ENCODE results near the gene OPCML.

DNA sequence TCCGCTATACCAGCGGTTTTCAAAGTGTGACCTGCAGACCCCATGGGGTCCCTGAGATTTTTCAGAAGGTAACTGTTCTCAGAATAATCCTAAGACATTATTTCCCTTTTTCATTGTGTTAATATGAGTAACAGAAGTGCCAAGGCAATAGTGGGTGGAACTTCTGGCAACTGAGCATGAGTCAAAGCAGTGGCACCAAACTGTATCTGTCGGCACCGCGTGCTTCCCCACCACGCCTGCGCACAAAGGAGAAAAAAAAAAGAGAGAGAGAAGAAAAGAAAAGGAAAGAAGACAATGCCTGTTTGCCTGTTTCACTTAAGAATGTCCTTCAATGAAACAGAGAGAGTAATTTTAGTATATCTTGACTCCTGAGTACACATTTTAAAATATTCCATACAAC is 679.9 kb downstream of the OPCML start:
- TF ChIP-seq, protein P1, sequence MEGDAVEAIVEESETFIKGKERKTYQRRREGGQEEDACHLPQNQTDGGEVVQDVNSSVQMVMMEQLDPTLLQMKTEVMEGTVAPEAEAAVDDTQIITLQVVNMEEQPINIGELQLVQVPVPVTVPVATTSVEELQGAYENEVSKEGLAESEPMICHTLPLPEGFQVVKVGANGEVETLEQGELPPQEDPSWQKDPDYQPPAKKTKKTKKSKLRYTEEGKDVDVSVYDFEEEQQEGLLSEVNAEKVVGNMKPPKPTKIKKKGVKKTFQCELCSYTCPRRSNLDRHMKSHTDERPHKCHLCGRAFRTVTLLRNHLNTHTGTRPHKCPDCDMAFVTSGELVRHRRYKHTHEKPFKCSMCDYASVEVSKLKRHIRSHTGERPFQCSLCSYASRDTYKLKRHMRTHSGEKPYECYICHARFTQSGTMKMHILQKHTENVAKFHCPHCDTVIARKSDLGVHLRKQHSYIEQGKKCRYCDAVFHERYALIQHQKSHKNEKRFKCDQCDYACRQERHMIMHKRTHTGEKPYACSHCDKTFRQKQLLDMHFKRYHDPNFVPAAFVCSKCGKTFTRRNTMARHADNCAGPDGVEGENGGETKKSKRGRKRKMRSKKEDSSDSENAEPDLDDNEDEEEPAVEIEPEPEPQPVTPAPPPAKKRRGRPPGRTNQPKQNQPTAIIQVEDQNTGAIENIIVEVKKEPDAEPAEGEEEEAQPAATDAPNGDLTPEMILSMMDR (IDR thresholded peaks at IDR 0.05; ENCODE audit: poor library complexity, severe bottlenecking) = no peak
- TF ChIP-seq, protein P2, sequence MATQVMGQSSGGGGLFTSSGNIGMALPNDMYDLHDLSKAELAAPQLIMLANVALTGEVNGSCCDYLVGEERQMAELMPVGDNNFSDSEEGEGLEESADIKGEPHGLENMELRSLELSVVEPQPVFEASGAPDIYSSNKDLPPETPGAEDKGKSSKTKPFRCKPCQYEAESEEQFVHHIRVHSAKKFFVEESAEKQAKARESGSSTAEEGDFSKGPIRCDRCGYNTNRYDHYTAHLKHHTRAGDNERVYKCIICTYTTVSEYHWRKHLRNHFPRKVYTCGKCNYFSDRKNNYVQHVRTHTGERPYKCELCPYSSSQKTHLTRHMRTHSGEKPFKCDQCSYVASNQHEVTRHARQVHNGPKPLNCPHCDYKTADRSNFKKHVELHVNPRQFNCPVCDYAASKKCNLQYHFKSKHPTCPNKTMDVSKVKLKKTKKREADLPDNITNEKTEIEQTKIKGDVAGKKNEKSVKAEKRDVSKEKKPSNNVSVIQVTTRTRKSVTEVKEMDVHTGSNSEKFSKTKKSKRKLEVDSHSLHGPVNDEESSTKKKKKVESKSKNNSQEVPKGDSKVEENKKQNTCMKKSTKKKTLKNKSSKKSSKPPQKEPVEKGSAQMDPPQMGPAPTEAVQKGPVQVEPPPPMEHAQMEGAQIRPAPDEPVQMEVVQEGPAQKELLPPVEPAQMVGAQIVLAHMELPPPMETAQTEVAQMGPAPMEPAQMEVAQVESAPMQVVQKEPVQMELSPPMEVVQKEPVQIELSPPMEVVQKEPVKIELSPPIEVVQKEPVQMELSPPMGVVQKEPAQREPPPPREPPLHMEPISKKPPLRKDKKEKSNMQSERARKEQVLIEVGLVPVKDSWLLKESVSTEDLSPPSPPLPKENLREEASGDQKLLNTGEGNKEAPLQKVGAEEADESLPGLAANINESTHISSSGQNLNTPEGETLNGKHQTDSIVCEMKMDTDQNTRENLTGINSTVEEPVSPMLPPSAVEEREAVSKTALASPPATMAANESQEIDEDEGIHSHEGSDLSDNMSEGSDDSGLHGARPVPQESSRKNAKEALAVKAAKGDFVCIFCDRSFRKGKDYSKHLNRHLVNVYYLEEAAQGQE (IDR thresholded peaks at IDR 0.05; ENCODE audit: borderline replicate concordance) = no peak
- no peak for TF ChIP-seq TAF1 (IDR thresholded peaks at IDR 0.05; ENCODE audit: low read depth)
- no peak for TF ChIP-seq EZH2 (IDR thresholded peaks at IDR 0.05; ENCODE audit: borderline replicate concordance, insufficient read depth, low read length, poor library complexity, severe bottlenecking)
- TF ChIP-seq RAD21 (conservative IDR thresholded peaks at IDR 0.05) = no peak
- no peak for TF ChIP-seq POLR2AphosphoS5 (IDR thresholded peaks at IDR 0.05)
- TF ChIP-seq EP300 (conservative IDR thresholded peaks at IDR 0.05; ENCODE audit: poor library complexity, severe bottlenecking) = no peak
- no peak for TF ChIP-seq SMC3 (conservative IDR thresholded peaks at IDR 0.05; ENCODE audit: poor library complexity)
